HepG2 (cell line): Measurements from ENCODE around the gene IFI30. TPM values are rescaled to one million over a fixed set of nuclear protein-coding genes. Genes with fewer than 3 reads are reported as not detected.

Experiments used
- DDIT3 ChIP-seq: sonication (generic); formaldehyde crosslinking; IDR thresholded peaks from 2 replicates; pipeline ENCODE4 v1.4.0; 2020; ENCODE audit warnings: mild to moderate bottlenecking, missing genetic modification reagents
- DR1 ChIP-seq: sonication (generic); formaldehyde crosslinking; IDR thresholded peaks from 2 replicates; pipeline ENCODE4 v1.8.0; 2021; ENCODE audit warnings: mild to moderate bottlenecking, missing genetic modification reagents, inconsistent platforms
- E2F2 ChIP-seq: sonication (generic); formaldehyde crosslinking; IDR thresholded peaks from 2 replicates; pipeline ENCODE4 v1.4.0; 2020; ENCODE audit warnings: missing genetic modification reagents, borderline replicate concordance
- EED ChIP-seq: sonication (generic); formaldehyde crosslinking; IDR thresholded peaks from 2 replicates; pipeline ENCODE4 v1.5.0; 2020; ENCODE audit warnings: mild to moderate bottlenecking, missing genetic modification reagents
- HES4 ChIP-seq: sonication (generic); formaldehyde crosslinking; IDR thresholded peaks from 2 replicates; pipeline ENCODE4 v1.9.0; 2021; ENCODE audit warnings: mild to moderate bottlenecking, missing genetic modification reagents, borderline replicate concordance
- KDM2A ChIP-seq: sonication (generic); formaldehyde crosslinking; IDR thresholded peaks from 2 replicates; pipeline ENCODE4 v1.4.0; 2020; ENCODE audit warnings: low read depth, missing genetic modification reagents, borderline replicate concordance
- KDM6A ChIP-seq: IDR thresholded peaks from 2 replicates; pipeline ENCODE4 v1.6.1; 2016; ENCODE audit warnings: low read depth
- MAFG ChIP-seq: sonication (generic); formaldehyde crosslinking; IDR thresholded peaks from 2 replicates; pipeline ENCODE4 v1.5.1; 2020; ENCODE audit warnings: mild to moderate bottlenecking, missing genetic modification reagents
- NCOA1 ChIP-seq: sonication (generic); formaldehyde crosslinking; IDR thresholded peaks from 2 replicates; pipeline ENCODE4 v1.9.0; 2021; ENCODE audit warnings: missing genetic modification reagents
- NPAS2 ChIP-seq: sonication (generic); formaldehyde crosslinking; IDR thresholded peaks from 2 replicates; pipeline ENCODE4 v1.8.0; 2022; ENCODE audit warnings: mild to moderate bottlenecking, missing genetic modification reagents, borderline replicate concordance
- PLSCR1 ChIP-seq: sonication (generic); formaldehyde crosslinking; IDR thresholded peaks from 2 replicates; pipeline ENCODE4 v1.5.0; 2020; ENCODE audit warnings: missing genetic modification reagents, mild to moderate bottlenecking, borderline replicate concordance
- TBP ChIP-seq: sonication (generic); formaldehyde crosslinking; IDR thresholded peaks from 2 replicates; pipeline ENCODE4 v1.5.0; 2020; ENCODE audit warnings: missing genetic modification reagents
- TMF1 ChIP-seq: sonication (generic); formaldehyde crosslinking; IDR thresholded peaks from 2 replicates; pipeline ENCODE4 v1.8.1; 2022; ENCODE audit warnings: low read depth, missing genetic modification reagents
- ZNF350 ChIP-seq: sonication (generic); formaldehyde crosslinking; IDR thresholded peaks from 2 replicates; pipeline ENCODE4 v1.4.0; 2020; ENCODE audit warnings: mild to moderate bottlenecking, low read depth, missing genetic modification reagents, borderline replicate concordance
- ZNF432 ChIP-seq: sonication (generic); formaldehyde crosslinking; IDR thresholded peaks from 2 replicates; pipeline ENCODE4 v1.5.0; 2020; ENCODE audit warnings: missing genetic modification reagents, mild to moderate bottlenecking, borderline replicate concordance
- ZNF737 ChIP-seq: sonication (generic); formaldehyde crosslinking; IDR thresholded peaks from 2 replicates; pipeline ENCODE4 v1.5.0; 2020; ENCODE audit warnings: missing genetic modification reagents, mild to moderate bottlenecking, borderline replicate concordance
- polyA plus RNA-seq, 8 experiments: library from polyadenylated mRNA; depleted of rRNA in 3 of 8; stranded (reverse) in 7 of 8; unstranded in 1 of 8; fragments of >200 nt; fragmentation: Illumina TruSeq in 4 of 8; extraction: Trizol in 4 of 8; gene quantifications; 2 replicates each; pipeline versions ENCODE4 v1.2.1 to v1.2.3, GENCODE V29; 2011 to 2016; ENCODE audit warnings: low read depth in 4 of 8, missing spikeins in 1 of 8, mixed read lengths in 1 of 8; ENCODE audit not compliant: insufficient read depth in 1 of 8
- total RNA-seq, 5 experiments: library from RNA; depleted of rRNA; stranded (reverse); fragments of >200 nt; fragmentation: Illumina TruSeq; extraction: Trizol; gene quantifications; 2 replicates each; pipeline ENCODE4 v1.2.3, GENCODE V29; 2016; ENCODE audit warnings: low read depth in 1 of 5
- TF ChIP-seq, protein P1 (sequence below): sonication (generic); formaldehyde crosslinking; IDR thresholded peaks from 2 replicates; pipeline ENCODE4 v1.4.0; 2020; ENCODE audit warnings: mild to moderate bottlenecking, missing genetic modification reagents
- TF ChIP-seq, protein P2 (sequence below): sonication (generic); formaldehyde crosslinking; IDR thresholded peaks from 2 replicates; pipeline ENCODE4 v1.5.1; 2020; ENCODE audit warnings: mild to moderate bottlenecking, missing genetic modification reagents, borderline replicate concordance
- TF ChIP-seq, protein P3 (sequence below): sonication (generic); formaldehyde crosslinking; IDR thresholded peaks from 2 replicates; pipeline ENCODE4 v1.5.1; 2020; ENCODE audit warnings: missing genetic modification reagents, mild to moderate bottlenecking, borderline replicate concordance

The IFI30 gene
- total and polyA plus RNA-seq, 2 of the 13 experiments (the other 11 are each of a cell fraction or from before 2014, with no cell fraction given) = 25.0 to 79.4 TPM

DNA sequence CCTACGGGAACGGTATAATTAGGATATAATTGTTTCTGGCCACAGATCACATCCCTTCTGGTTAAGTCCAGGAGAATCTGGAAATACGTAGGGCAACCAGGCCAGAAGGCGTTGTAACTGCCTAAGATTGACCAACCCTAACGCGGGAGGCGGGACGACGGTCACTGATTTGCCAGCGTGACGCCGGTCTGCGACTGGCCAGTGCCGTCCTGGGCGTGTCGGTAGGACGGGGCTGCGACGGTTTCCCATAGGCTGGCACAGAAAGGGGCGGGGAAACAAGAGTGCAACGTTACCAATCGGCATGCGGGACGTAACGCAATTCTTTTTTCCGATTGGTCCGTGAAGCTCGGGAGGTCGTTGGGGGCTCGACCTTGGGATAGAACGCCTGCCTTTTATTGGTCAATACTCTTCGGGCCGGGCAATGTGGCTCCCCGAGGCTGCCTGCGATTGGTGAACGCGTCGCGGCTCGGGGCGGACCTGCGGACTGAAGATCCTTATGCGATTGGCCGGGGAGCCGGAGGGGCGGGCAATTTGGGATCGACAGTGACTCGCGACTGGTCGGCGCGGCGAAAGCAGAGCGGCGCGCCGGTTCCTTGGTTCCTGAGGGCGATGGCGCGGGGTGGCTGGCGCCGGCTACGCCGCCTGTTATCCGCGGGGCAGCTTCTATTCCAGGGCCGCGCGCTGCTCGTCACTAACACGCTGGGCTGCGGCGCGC, 19.2 kb downstream of the IFI30 start, which contains the start of gene MPV17L2 (continued):
- TF ChIP-seq HES4 = 0 out of 2 replicates have a peak, but pooled peaks have one; percentile 18
- TF ChIP-seq, protein P1, sequence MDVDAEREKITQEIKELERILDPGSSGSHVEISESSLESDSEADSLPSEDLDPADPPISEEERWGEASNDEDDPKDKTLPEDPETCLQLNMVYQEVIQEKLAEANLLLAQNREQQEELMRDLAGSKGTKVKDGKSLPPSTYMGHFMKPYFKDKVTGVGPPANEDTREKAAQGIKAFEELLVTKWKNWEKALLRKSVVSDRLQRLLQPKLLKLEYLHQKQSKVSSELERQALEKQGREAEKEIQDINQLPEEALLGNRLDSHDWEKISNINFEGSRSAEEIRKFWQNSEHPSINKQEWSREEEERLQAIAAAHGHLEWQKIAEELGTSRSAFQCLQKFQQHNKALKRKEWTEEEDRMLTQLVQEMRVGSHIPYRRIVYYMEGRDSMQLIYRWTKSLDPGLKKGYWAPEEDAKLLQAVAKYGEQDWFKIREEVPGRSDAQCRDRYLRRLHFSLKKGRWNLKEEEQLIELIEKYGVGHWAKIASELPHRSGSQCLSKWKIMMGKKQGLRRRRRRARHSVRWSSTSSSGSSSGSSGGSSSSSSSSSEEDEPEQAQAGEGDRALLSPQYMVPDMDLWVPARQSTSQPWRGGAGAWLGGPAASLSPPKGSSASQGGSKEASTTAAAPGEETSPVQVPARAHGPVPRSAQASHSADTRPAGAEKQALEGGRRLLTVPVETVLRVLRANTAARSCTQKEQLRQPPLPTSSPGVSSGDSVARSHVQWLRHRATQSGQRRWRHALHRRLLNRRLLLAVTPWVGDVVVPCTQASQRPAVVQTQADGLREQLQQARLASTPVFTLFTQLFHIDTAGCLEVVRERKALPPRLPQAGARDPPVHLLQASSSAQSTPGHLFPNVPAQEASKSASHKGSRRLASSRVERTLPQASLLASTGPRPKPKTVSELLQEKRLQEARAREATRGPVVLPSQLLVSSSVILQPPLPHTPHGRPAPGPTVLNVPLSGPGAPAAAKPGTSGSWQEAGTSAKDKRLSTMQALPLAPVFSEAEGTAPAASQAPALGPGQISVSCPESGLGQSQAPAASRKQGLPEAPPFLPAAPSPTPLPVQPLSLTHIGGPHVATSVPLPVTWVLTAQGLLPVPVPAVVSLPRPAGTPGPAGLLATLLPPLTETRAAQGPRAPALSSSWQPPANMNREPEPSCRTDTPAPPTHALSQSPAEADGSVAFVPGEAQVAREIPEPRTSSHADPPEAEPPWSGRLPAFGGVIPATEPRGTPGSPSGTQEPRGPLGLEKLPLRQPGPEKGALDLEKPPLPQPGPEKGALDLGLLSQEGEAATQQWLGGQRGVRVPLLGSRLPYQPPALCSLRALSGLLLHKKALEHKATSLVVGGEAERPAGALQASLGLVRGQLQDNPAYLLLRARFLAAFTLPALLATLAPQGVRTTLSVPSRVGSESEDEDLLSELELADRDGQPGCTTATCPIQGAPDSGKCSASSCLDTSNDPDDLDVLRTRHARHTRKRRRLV (CRISPR knock-in tag) = no peak
- TF ChIP-seq KDM6A (CRISPR knock-in tag) = no peak
- peak; percentile 72; the same call in 1 of the 2 replicates for TF ChIP-seq NCOA1
- TF ChIP-seq, protein P2, sequence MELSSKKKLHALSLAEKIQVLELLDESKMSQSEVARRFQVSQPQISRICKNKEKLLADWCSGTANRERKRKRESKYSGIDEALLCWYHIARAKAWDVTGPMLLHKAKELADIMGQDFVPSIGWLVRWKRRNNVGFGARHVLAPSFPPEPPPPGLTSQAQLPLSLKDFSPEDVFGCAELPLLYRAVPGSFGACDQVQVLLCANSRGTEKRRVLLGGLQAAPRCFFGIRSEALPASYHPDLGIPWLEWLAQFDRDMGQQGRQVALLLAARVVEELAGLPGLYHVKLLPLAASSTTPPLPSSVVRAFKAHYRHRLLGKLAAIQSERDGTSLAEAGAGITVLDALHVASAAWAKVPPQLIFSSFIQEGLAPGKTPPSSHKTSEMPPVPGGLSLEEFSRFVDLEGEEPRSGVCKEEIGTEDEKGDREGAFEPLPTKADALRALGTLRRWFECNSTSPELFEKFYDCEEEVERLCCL (CRISPR knock-in tag) = no peak
- TF ChIP-seq ZNF350 = no peak
- no peak for TF ChIP-seq DDIT3
- no peak for TF ChIP-seq PLSCR1 (CRISPR knock-in tag)
- no peak for TF ChIP-seq ZNF737 (CRISPR knock-in tag)
- no peak for TF ChIP-seq ZNF432 (CRISPR knock-in tag)
- no peak; the same call in 1 of the 2 replicates for TF ChIP-seq DR1 (CRISPR knock-in tag)
- no peak; the same call in 1 of the 2 replicates for TF ChIP-seq TMF1 (CRISPR knock-in tag)
- TF ChIP-seq NPAS2 (CRISPR knock-in tag) = no peak
- TF ChIP-seq EED (CRISPR knock-in tag) = no peak
- TF ChIP-seq MAFG (CRISPR knock-in tag) = no peak
- peak; percentile 51; the same call in 1 of the 2 replicates for TF ChIP-seq E2F2 (CRISPR knock-in tag)
- 0 out of 2 replicates have a peak, but pooled peaks have one; percentile 41 for TF ChIP-seq TBP (CRISPR knock-in tag)
- TF ChIP-seq, protein P3, sequence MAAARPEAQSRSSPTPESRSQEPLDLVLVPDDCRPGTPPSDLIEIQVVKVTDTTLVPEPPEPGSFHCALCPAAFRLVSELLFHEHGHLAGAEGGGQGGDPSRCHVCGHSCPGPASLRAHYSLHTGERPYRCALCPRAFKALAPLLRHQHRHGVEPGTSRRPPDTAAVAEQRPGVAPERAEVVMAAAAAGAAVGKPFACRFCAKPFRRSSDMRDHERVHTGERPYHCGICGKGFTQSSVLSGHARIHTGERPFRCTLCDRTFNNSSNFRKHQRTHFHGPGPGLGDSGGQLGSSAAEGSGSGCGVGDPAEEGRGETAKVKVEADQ = 0 out of 2 replicates have a peak, but pooled peaks have one; percentile 63
- TF ChIP-seq KDM2A (CRISPR knock-in tag) = peak; percentile 76; the same call in 1 of the 2 replicates
